OCI-M2 (cell line): ENCODE measurements around the gene RNF25.

ENCODE experiments used
- DNase-seq: peaks from one replicate; lab custom pipeline; 2025; ENCODE audit not compliant: unreplicated experiment; lab: John Stamatoyannopoulos, UW

The RNF25 gene, protein sequence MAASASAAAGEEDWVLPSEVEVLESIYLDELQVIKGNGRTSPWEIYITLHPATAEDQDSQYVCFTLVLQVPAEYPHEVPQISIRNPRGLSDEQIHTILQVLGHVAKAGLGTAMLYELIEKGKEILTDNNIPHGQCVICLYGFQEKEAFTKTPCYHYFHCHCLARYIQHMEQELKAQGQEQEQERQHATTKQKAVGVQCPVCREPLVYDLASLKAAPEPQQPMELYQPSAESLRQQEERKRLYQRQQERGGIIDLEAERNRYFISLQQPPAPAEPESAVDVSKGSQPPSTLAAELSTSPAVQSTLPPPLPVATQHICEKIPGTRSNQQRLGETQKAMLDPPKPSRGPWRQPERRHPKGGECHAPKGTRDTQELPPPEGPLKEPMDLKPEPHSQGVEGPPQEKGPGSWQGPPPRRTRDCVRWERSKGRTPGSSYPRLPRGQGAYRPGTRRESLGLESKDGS

DNA sequence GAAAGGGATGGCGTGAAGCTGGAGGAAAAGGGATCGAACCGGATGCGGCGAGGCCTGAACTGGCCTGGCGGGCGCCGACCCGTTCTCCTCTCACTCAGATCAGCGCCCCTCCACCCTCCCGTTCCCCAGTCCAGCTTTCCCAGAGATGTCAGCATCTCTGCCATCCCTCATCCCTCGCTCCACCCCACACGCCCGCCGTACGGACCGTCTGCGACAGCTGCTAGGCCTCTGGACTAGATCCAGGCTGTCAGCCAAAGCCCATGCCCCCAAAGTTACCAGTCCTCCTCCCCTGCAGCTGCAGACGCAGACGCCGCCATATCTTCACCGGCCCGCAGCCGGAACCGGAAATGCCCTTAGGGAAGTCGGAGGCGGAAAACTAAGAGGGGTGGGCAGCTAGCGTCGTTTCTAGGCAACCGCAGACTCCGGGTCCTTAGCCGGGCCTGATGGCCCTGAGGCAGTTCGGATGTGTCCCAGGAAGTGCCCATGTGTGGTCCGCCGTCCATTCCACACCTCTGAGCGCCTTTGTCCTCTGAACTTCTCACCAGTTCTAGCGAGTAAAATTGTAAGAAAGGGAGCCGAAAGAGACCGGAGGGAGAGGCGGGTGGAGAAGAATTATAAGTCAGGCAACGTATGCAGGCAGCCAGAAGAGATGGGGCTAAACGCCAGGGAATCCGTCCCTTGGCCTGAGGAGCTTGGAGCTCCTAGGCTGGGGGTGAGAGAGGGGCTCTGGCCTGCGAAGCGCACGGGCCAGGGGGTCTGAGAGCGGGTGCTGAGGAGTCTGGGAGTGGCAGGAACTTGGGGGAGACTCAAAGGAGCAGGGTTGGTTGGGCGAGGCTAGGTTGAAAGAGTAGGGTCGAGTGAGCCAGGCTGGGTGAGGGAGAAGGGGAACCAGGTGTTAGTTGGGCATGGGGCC lies at the start of gene RNF25, which contains the start of gene STK36:
TSS of gene RNF25 (minus strand) at position 349 of the 913 bp plus-strand sequence. CDS start at position 317, 32 bp downstream.
TSS of gene STK36 (plus strand) at position 433 of the 913 bp plus-strand sequence. CDS start 744 bp downstream, outside the sequence.
- DNase-seq: peak; percentile 31

DNA sequence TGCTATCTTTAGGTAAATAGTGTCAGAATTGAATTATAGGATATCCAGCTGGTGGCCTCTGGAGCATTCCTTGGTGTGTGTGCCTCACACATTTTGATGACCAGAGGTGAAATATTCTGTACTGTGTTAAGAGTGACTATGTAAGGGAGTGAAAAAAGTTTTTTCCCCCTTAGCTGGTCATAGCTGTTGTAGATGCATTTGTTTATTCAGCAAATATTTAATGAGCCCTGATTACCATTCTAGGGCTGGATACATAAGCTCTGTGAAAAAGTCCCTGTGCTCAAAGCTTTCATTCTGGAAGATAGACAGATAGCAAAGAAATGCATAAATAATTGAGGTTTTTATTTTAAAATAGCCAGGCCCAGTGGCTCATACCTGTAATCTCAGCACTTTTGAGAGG lies 49.7 kb upstream of the RNF25 start:
- no peak for DNase-seq

DNA sequence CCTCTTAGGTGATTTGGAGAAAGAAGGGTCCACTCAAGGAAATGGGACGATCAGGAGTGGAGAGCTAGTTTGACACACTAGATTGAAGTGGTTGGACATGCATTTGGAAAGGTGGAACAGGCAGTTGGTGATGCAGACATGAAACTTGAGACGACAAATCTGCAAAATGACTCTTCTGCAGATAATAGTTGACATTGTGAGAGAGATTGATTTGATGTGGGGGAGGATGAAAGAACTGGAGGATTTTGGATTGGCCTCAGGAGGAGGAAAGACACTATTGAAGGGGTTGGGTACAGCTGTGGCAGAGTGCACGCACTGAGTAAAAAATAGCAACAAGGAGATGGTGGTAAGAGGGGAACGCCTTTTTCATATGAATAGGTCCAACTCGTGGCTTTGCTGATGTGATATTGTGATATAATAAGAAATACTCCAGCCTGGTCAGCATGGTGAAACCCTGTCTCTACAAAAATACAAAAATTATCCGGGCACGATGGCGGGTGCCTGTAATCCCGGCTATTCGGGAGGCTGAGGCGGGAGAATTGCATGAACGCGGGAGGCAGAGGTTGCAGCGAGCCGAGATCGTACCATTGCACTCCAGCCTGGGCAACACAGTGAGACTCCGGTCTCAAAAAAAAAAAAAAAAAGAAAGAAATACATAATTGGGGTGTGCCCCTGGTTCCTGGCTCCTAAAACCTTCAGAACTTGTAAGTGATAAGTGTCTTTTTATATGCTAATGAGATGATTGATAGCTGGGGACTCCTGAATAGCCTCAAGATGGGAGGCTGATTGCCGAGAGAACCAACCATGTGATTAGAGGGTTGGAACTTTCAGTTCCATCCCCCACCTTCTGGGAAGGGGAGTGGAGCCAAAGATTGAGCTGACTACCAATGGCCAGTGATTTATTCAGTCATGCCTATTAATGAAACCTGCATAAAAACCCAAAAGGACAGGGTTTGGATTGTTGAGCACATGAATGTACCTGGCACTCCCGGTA lies 48.5 kb upstream of the RNF25 start:
- DNase-seq: no peak

DNA sequence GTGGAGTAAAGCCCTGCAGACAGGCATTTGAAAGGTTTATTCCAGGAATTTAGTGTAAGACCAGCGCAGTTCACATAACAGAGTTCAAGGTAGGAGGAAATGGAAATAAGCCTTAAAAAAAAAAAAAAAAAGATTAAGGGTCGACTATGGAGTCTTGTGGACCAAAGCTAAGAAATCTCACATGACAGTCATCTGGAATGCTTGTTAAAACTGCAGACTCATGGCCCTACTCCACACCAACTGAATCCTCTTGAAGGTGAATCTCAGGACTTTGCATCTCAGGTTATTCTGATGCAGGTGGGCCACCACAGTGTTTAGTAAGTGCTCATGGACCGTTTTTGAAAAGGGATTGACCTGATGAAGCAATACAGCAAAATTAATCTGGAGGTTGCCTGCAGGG lies 47.7 kb upstream of the RNF25 start:
- DNase-seq: no peak

DNA sequence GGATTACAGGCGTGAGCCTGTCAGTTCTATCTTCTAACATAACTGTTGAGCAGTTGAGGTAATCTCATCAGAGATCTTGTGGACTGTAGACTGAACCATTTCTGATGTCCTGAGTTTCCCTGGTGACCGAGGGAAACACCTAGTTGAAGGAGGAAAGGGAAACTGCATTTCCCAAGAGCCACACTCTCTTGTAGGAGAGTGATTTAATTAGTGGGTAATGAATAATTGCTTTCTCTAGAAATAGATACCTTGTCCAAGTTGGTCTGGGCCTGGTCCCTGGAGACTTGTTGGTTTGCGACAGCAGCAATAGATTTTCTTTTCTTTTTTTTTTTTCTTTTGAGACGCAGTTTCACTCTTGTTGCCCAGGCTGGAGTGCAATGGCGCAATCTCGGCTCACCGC lies 46.3 kb upstream of the RNF25 start:
- DNase-seq: no peak

DNA sequence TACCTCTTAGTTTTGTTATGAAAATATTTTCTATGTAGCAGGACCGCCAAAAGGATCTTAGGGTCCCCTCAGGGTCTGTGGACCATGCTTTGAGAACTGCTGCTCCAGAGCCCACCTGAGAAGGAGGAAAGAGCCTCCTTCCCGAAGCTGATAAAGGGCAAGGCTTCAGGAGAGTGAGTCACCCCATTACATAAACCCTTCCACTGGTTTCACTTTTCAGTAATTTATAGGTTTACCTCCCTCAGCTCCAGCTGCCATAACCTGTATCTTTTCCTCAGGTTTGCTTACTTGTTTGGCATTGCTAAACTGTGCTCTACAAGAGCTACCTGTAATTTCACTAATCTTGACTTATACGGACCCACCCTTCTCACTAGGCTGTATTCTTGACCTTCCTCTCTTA lies 45.5 kb upstream of the RNF25 start:
- no peak for DNase-seq

DNA sequence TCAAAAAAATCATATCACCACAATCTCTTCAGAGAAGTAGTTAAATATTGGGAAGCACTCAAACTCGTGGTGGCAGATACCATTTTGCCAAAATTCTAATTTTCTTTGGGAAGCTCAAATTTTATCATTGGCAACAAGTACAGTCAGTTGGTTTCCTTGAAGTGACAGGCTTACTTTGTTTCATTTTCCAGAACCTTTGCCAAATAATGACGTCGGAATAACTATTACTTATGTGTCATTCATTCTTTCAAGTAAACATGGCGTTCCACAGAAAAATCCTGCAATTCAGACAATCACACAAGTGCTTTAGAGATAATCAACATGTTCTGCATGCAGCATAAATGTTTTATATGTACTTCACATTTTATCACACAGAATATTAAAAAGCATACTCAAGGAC lies 44.3 kb upstream of the RNF25 start:
- DNase-seq: no peak

DNA sequence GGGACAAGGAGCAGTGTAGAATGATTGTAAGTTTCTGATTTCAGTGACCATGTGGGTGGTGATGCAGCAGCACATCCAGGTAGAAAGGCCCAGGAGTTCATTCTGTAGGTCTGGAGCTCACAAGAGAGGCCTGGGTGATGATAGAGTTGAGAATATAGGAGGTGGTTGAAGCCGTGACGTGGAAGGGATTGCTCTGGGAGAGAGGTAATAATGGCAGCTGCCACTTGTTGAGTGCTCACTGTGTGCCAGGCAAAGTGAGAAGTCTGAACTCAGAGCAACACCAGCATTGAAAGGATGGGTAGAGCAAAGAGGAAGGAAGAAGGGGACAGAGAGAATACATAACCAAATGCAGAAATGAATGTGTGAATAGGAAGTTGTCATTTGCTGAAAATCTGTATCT lies 42.1 kb upstream of the RNF25 start:
- no peak for DNase-seq

DNA sequence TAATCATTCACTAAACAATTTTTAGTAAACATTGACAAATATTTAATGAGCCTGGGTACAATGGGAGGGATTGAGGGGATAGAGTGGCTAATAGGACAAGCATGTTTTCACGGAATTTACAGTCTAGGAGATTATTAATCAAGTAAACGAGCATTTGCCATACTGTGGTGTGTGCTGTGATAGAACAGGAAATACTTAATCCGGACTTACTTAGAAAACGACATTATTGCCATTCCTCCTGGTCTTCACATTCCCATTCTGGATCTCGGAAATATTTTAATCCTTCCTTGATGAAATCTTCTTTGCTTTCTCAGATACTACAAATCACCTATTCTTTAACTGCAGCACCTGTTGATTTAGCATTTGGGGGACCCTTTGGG lies 39.7 kb upstream of the RNF25 start:
- DNase-seq: no peak

DNA sequence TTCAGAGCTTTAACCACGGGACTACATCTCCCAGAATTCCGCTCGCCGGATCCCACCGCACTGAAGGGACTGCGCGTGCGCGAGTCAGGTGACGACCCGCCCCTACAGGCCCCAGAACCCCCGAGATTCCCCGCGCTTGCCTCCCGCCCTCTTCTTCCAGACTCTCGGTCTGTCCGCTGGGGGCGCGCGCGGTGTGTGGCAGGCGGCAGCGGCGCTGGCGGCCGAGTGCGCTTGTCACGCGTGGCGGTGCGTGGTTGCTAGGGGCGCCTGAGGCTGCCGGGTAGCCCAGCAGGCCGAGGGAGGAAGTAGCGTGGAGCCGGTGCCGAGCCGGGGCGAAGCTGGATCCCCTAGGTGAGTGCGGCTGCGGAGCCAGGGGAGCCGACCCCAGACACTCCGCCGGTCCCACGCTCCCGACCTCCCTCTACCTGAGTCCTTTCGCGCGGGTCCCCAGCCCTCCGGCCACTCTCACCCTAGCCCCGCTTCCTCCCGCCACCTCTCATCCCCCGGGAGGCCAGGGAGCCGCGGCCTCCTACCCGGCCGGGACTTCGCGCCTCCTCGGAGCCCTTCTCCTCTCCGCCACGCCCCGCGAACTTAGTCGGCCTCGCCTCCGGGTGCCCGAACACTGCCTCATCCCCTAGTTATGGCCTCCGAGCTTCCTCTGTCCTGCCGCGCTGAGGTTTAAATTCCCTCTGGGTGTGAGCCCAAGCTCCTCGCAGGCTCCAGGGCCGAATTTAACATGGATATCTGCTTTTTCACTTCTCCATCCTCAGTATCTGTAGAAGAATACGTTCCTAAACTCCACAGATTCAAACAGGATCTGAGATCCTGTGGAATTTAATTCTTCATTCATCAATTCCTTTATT lies 39.1 kb upstream of the RNF25 start, which contains the start of gene TTLL4:
TSS of gene TTLL4 (plus strand) at position 149 of the 863 bp plus-strand sequence. CDS start 26,842 bp downstream, outside the sequence.
- DNase-seq: peak; percentile 52

DNA sequence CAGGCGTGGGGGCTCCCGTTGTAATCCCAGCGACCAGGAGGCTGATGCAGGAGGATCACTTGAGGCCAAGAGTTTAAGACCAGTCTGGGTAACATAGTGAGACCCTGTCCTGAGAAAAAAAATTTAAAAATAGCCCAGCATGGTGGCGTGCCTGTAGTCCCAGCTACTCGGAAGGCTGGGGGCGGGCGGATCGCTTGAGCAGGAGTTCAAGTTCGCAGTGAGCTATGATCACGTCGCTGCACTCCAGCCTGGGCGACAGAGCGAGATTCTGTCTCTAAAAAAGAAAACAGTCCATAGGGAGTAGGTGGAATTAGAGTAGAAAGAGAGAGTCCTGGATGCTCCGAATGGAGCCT lies 38.5 kb upstream of the RNF25 start:
- DNase-seq: no peak

DNA sequence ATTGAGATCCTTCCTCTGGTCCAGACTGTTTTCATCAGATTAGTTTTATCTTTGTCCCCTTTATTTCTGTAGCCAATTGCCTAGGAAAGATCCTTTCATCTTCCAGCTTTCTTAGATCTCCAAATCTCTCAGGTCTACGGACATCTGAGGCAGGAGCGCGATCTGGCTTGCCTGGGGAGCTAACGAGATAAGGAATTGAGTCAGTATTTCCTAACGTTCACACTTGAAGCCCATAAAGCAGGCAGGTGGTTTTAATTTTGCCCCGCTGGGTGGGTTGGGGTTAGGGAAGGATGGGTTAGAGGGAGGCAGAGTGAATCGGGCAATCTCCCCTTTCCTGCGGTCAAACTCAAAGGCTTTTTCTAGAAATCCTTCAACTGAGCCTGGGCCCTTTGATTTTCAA lies 38.1 kb upstream of the RNF25 start:
- no peak for DNase-seq

DNA sequence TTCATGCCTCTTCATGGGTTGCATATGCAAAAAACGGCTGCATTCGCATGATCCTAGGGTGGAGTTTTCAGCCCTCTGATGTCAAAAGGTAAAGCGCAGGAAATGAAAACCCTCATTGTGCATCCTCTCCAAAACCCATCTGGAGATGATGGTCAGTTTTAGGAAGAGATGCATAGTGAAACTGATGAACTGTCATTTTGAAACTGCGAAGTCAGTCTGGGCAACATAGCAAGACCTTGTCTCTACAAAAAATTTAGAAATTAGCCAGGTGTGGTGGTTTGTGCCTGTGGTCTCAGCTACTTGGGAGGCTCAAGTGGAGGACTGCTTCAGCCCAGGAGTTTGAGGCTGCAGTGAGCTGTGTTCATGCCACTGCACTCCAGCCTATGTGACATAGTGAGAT lies 36.3 kb upstream of the RNF25 start:
- no peak for DNase-seq

DNA sequence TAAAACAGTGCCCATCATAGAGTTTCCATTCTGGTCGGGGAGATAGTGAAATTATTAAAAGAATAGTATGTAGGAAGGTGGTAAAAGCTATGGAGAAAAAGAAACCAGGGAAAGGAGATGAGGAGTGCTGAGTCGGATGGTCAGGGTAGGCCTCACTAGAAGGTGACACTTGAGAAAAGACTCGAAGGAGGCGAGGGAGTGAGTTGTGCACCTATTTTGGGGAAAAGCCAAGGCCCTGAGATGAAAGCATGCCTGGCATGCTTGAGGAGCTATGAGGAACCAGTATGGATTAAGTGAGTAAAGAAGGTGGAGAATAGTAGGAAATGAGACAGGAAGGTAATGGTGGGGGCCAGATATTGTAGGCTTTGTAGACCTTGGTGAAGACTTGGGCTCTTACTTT lies 31.5 kb upstream of the RNF25 start:
- DNase-seq: no peak

DNA sequence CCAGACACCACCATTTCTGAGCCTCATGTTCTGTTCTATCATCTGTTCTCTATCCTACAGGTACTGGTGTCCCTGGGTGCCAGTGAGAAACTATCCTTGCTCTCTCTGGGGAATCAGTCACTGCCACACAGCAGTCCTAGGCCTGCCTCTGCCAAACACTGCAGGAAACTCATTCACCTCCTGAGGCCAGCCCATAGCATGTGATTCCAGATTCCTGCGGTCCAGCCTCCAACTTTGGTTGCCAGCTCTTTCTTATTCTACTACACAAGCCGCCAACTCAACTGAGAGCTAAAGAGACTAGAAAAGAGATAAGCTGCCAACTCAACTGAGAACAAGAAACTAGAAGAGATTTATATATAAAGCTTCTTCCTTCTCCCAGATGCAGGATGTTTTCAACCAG lies 30.0 kb upstream of the RNF25 start:
- DNase-seq: no peak

DNA sequence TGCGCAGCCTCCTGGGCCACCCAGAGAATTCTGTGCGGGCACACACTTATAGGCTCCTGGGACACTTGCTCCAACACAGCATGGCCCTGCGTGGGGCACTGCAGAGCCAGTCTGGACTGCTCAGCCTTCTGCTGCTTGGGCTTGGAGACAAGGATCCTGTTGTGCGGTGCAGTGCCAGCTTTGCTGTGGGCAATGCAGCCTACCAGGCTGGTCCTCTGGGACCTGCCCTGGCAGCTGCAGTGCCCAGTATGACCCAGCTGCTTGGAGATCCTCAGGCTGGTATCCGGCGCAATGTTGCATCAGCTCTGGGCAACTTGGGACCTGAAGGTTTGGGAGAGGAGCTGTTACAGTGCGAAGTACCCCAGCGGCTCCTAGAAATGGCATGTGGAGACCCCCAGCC lies 27.1 kb upstream of the RNF25 start:
- DNase-seq: no peak

DNA sequence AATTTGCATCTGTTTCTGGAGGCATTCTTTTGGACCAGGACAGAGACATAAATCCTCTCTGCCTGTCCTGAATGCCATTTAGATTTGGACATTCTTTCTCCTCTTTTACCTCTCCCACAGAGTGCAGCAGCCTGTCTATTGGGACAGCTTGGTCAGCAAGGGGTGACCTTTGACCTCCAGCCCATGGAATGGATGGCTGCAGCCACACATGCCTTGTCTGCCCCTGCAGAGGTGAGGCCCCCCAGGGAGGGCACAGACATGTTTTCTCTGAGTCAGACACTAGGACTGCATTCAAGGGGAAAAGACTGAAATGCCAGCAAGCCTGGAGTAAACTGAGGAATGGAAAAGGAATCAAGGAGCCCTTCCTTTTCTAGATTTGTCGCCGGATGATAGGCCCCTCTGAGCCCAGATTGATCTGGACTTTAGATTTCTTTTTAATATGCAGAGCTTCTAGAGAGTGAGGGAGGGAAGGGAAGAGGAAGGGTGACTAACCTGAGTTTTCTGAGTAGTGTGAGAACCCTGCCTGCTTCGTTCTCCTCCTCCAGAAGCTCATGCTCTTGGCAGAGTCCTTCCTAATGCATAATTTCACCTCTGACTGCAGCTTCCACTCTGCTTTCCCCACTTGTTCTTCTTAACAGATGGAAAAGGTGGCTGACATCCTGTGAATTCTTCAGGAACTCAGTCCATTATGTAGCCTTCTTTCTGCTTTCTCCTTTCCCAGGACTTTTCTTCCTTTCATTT lies 22.8 kb upstream of the RNF25 start:
- no peak for DNase-seq

DNA sequence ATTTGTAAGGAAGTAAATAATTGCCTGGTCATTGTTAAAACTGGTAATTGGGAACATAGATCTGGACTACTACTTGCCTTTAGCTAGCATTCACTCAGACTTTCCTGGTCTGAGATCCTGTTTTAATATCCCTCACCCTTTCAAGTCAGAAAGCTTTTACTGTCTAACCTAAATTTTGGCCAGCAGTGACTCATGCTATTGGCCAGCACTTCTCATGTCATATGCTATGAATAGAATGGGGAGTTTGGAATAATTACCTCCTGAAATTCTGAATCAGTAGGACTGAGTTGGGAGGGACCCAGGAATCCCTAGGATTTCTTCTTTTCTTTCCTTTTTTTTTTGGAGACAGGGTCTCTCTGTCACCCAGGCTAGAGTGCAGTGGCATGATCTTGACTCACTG lies 19.4 kb upstream of the RNF25 start:
- DNase-seq: no peak
